Left lung (tissue), 10 donors: Measurements from ENCODE around the gene CLTA. TPM values are rescaled to one million over a fixed set of nuclear protein-coding genes. Genes with fewer than 3 reads are reported as not detected.

Experiments used
- ATAC-seq: fragments of 200-7000 bp; cut with Tn5 transposase; one replicate; pipeline ENCODE4 v1.9.1; 2020; ENCODE audit warnings: moderate library complexity
- DNase-seq, 4 donors: peaks; one replicate each; pipeline ENCODE4 v3.0.0-alpha.2; 2013 to 2020
- H3K27ac ChIP-seq, 2 donors: fragments of 200-600 bp; sonication (generic) in 1 of 2; one replicate each; pipeline versions ENCODE4 v1.5.0 to v1.8.0; 2020 to 2021
- H3K27me3 ChIP-seq, 2 donors: fragments of 200-600 bp; sonication (generic) in 1 of 2; one replicate each; pipeline versions ENCODE4 v1.5.0 to v1.8.0; 2020 to 2021
- H3K36me3 ChIP-seq, 2 donors: fragments of 200-600 bp; sonication (generic) in 1 of 2; one replicate each; pipeline versions ENCODE4 v1.5.0 to v1.8.0; 2020 to 2021
- H3K4me1 ChIP-seq, 2 donors: fragments of 200-600 bp; one replicate each; pipeline ENCODE4 v1.8.0; 2021
- H3K4me3 ChIP-seq, 2 donors: fragments of 200-600 bp; sonication (generic) in 1 of 2; one replicate each; pipeline versions ENCODE4 v1.5.0 to v1.8.0; 2020 to 2021; ENCODE audit warnings: mild to moderate bottlenecking in 1 of 2
- H3K9me3 ChIP-seq, 2 donors: fragments of 200-600 bp; sonication (generic) in 1 of 2; one replicate each; pipeline versions ENCODE4 v1.5.0 to v1.8.0; 2020 to 2021
- intact Hi-C, 2 donors: fragments of 100-400 bp; cut with DNase I; formaldehyde crosslinking; loops; one replicate each; pipeline versions ENCODE4 v1.11.2 to v1.14.2; 2022
- polyA plus RNA-seq, 6 donors: library from polyadenylated mRNA; unstranded; fragments of 120-200 nt; gene quantifications; one replicate each; pipeline ENCODE4 v1.2.1, GENCODE V29; 2013; ENCODE audit not compliant: insufficient read length in 6 of 6
- total RNA-seq, 2 donors: library from RNA; stranded (reverse); fragmentation: NEBNext Ultra II Directional; extraction: Animal tissue kit (Norgen Biotek cat#: 25700); gene quantifications; one replicate each; pipeline ENCODE4 v1.2.1, GENCODE V29; 2021
- TF ChIP-seq, protein P1 (sequence below), 2 donors: fragments of 200-600 bp; sonication (generic) in 1 of 2; IDR thresholded peaks; one replicate each; pipeline versions ENCODE4 v1.5.0 to v1.8.0; 2021; ENCODE audit warnings: antibody characterized with exemption in 2 of 2
- donor health status: DM: no; HTN: yes; CAD: no.
- donor health status: DM: no; HTN: no; CAD: no.

Gene CLTA
- total and polyA plus RNA-seq, 8 donors: 199 to 237 (median 219) TPM

GRCh38 chr9:36187414-36187813, 3.3 kb upstream of the CLTA start:
- H3K27me3 ChIP-seq: no peaks in the 10 kb centered on the region
- TF ChIP-seq, protein P1, sequence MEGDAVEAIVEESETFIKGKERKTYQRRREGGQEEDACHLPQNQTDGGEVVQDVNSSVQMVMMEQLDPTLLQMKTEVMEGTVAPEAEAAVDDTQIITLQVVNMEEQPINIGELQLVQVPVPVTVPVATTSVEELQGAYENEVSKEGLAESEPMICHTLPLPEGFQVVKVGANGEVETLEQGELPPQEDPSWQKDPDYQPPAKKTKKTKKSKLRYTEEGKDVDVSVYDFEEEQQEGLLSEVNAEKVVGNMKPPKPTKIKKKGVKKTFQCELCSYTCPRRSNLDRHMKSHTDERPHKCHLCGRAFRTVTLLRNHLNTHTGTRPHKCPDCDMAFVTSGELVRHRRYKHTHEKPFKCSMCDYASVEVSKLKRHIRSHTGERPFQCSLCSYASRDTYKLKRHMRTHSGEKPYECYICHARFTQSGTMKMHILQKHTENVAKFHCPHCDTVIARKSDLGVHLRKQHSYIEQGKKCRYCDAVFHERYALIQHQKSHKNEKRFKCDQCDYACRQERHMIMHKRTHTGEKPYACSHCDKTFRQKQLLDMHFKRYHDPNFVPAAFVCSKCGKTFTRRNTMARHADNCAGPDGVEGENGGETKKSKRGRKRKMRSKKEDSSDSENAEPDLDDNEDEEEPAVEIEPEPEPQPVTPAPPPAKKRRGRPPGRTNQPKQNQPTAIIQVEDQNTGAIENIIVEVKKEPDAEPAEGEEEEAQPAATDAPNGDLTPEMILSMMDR (IDR thresholded peaks at IDR 0.05): no peak
- ATAC-seq (no peak), DNase-seq (no peak)
- no peak overlapping the region for H3K4me3 ChIP-seq
- intact Hi-C loops: no loop called here
- no peaks in the 10 kb centered on the region for H3K9me3 ChIP-seq
- peaks cover 8 to 21% of the 10 kb centered on the region in 2 donors for H3K4me1 ChIP-seq
- no peak overlapping the region for H3K27ac ChIP-seq
- no peaks in the 10 kb centered on the region for H3K36me3 ChIP-seq

DNA sequence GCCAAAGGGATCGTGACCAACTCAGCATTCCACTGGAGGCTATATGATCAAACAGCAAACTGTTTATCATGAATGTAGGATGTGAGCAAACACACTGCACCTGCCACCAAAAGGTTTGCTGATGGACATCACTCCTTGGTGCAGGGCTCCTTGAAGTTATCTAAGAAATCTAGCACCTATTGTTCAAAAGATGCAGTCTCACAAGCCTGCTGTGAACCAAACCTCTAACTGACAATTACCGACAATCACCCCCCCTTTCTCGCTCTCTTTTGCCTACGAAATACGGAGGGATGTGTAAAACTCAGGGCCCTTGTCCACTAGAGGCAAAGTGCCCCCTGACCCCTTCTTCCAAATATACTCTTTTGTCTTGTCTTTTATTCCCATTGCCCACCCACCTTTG, 2.5 kb upstream of the CLTA start:
- Histone ChIP-seq H3K36me3 (no peaks in the 10 kb centered on the region), H3K27ac (no peak overlapping the region), H3K4me1 (peaks cover 16 to 29% of the 10 kb centered on the region in 2 donors), H3K27me3 (no peaks in the 10 kb centered on the region), H3K4me3 (no peak overlapping the region), H3K9me3 (no peaks in the 10 kb centered on the region)
- DNase-seq (no peak), ATAC-seq (no peak)
- TF ChIP-seq, protein P1 (IDR thresholded peaks at IDR 0.05): no peak
- intact Hi-C loops: no loop called here

GRCh38 chr9:36189976-36190375, 745 bp upstream of the CLTA start:
- no peaks in the 10 kb centered on the region for H3K27me3 ChIP-seq
- peaks cover 0 to 7% of the 10 kb centered on the region in 2 donors for H3K36me3 ChIP-seq
- intact Hi-C loops: no loop called here
- peak overlapping the region; percentile 91 to 96 for H3K27ac ChIP-seq
- no peaks in the 10 kb centered on the region for H3K9me3 ChIP-seq
- peaks cover 33 to 47% of the 10 kb centered on the region in 2 donors for H3K4me1 ChIP-seq
- ATAC-seq (peak; percentile 20), DNase-seq (peak in 2 of 4 donors; percentile 13 to 52)
- peak overlapping the region; percentile 87 to 93 for H3K4me3 ChIP-seq
- TF ChIP-seq, protein P1 (IDR thresholded peaks at IDR 0.05): peak in 1 of 2 donors; percentile 9

DNA sequence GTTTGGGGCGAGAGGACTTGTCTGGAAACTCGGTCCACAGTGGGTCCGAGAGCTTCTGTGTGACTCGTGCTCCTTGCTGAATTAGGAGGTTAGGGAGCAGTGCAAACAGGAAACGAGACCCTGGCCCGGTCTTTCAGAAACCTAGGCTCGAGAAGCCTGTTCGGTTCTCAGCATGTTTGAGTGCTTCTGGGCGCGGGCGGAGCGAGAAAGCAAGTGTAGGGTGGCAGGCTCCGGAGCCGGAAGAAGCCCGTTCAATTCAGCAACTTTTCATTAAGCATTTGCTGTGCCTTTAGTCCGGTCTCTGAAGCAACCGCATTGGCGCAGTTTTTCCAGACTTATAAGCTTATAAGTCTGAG, 547 bp downstream of the CLTA start:
- Histone ChIP-seq H3K4me3 (peak overlapping the region; percentile 87 to 93), H3K27ac (peak overlapping the region; percentile 91 to 96), H3K4me1 (peaks cover 34 to 54% of the 10 kb centered on the region in 2 donors), H3K27me3 (no peaks in the 10 kb centered on the region), H3K9me3 (no peaks in the 10 kb centered on the region), H3K36me3 (peaks cover 0 to 12% of the 10 kb centered on the region in 2 donors)
- DNase-seq (peak in 3 of 4 donors; percentile 13 to 84 (median 45)), ATAC-seq (peak; percentile 38)
- intact Hi-C loops: no loop called here
- TF ChIP-seq, protein P1 (IDR thresholded peaks at IDR 0.05): no peak

DNA sequence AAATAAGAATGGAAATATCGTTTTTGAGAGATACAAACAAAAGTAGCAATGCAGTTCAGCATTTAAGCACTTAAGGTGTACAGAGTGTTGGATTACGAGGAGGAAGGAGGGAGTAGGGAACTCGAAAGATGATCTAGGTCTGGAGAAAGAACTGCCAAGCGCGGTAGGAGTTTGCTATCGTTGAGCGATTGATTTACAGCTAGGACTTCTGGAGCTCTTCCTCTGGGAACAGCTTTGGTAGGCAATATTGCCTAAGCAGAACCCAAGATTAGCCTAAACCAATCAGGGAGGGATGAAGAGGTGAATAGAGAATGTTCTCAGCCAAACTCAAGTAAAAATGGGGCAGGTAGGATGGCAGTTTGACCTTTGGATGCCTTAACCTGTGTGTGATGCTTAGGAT, 965 bp downstream of the CLTA start:
- intact Hi-C loops: no loop called here
- DNase-seq (no peak), ATAC-seq (no peak)
- Histone ChIP-seq H3K4me1 (peaks cover 34 to 54% of the 10 kb centered on the region in 2 donors), H3K9me3 (no peaks in the 10 kb centered on the region), H3K27me3 (no peaks in the 10 kb centered on the region), H3K27ac (peak overlapping the region; percentile 91 to 96), H3K4me3 (peak overlapping the region; percentile 87 to 93), H3K36me3 (peaks cover 0 to 13% of the 10 kb centered on the region in 2 donors)
- TF ChIP-seq, protein P1 (IDR thresholded peaks at IDR 0.05): no peak
